ENCODE data around the gene DDX27.

DDX27 gene

GRCh38 chr20:49252556-49253350, 33.5 kb downstream of the DDX27 start:
- H3K9ac ChIP-seq (ENCODE audit: low read depth, low read length) = no peak overlapping the region
- H3K27me3 ChIP-seq (ENCODE audit: insufficient read depth, low read length) = no peaks in the 10 kb centered on the region
- no peaks in the 10 kb centered on the region for H3K4me1 ChIP-seq (ENCODE audit: insufficient read depth, low read length)
- 96% methylated on average over 5 of the region's 6 CpGs for WGBS
- no peaks in the 10 kb centered on the region for H3K9me3 ChIP-seq (ENCODE audit: insufficient read depth, low read depth, low read length)
- H3K4me3 ChIP-seq (ENCODE audit: low read length) = no peak overlapping the region
- no peak overlapping the region for H3K27ac ChIP-seq (ENCODE audit: low read depth, low read length)
- peaks cover 93% of the 10 kb centered on the region for H3K36me3 ChIP-seq (ENCODE audit: insufficient read depth, low read length)

DNA sequence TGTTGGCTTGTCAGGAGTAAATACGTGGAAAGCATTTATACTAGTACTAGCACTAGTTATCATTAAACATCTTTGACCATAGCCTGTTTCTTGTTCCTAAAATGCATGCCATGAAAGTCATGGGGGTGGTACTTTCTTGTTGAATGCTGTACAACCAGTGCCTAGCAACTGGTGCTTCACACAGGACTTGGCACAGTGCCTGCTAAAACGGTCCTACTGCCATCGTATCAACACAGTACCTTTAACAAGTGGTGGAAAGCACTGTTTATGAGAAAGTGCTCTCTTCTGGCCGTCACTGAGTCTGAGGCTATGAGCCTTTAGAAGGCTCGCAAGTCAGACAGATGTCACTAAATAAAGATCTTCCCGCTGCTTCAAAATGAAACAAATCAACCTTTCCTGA, 37.0 kb downstream of the DDX27 start:
- Histone ChIP-seq H3K9me3 (ENCODE audit: insufficient read depth, low read depth, low read length) (no peaks in the 10 kb centered on the region), H3K4me1 (ENCODE audit: insufficient read depth, low read length) (no peaks in the 10 kb centered on the region), H3K4me3 (ENCODE audit: low read length) (no peak overlapping the region), H3K27ac (ENCODE audit: low read depth, low read length) (no peak overlapping the region), H3K9ac (ENCODE audit: low read depth, low read length) (no peak overlapping the region), H3K27me3 (ENCODE audit: insufficient read depth, low read length) (no peaks in the 10 kb centered on the region), H3K36me3 (ENCODE audit: insufficient read depth, low read length) (peaks cover 88% of the 10 kb centered on the region)
- WGBS = over 99% methylated on average over 5 of the region's 6 CpGs

DNA sequence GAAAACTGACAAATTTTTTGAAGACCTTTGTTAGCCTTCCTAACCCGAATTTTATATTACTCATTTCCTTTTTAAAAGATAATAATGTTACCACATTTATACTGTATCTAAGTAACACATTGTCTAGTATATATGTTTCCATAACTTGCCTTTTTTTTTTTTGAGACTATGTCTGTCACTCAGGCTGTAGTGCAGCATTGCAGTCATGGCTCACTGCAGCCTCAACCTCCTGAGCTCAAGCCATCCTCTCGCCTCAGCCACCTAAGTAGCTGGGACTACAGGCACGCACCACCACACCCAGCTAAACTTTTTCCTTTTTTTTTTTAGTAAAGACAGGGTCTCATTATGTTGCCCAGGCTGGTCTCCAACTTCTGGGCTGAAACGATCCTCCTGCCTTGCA, 40.1 kb downstream of the DDX27 start:
- peaks cover 88% of the 10 kb centered on the region for H3K36me3 ChIP-seq (ENCODE audit: insufficient read depth, low read length)
- 63% methylated on average over 3 of the region's 4 CpGs for WGBS
- no peaks in the 10 kb centered on the region for H3K27me3 ChIP-seq (ENCODE audit: insufficient read depth, low read length)

DNA sequence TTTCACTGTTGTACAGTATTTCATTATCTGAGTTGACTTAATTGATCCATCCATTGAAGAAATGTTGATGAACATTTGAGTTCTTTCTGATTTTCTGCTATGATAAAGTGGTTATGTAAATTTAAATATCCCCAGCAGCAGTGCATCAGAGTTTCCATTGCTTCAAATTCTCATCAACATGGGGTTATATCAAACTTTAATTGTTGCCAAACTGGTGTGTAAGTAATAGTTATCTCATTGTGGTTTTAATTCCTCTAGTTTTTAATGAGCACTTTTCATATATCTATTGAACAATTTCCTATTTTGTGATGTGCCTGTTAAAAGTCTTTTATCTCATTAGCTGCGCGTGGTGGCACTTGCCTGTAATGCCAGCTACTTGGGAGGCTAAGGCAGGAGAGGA, 40.6 kb downstream of the DDX27 start:
- Histone ChIP-seq H3K9ac (ENCODE audit: low read depth, low read length) (no peak overlapping the region), H3K9me3 (ENCODE audit: insufficient read depth, low read depth, low read length) (no peaks in the 10 kb centered on the region), H3K27me3 (ENCODE audit: insufficient read depth, low read length) (no peaks in the 10 kb centered on the region), H3K36me3 (ENCODE audit: insufficient read depth, low read length) (peaks cover 88% of the 10 kb centered on the region), H3K4me3 (ENCODE audit: low read length) (no peak overlapping the region), H3K4me1 (ENCODE audit: insufficient read depth, low read length) (no peaks in the 10 kb centered on the region), H3K27ac (ENCODE audit: low read depth, low read length) (no peak overlapping the region)
- 100% methylated on average over 2 of the region's 2 CpGs for WGBS

More for the DNA sequence above, 40.1 kb downstream of the DDX27 start:
- Histone ChIP-seq H3K27ac (ENCODE audit: low read depth, low read length) (no peak overlapping the region), H3K9ac (ENCODE audit: low read depth, low read length) (no peak overlapping the region), H3K9me3 (ENCODE audit: insufficient read depth, low read depth, low read length) (no peaks in the 10 kb centered on the region), H3K4me3 (ENCODE audit: low read length) (no peak overlapping the region), H3K4me1 (ENCODE audit: insufficient read depth, low read length) (no peaks in the 10 kb centered on the region)

- H3K9ac ChIP-seq (ENCODE audit: low read depth, low read length) = no peak overlapping the region
- H3K4me1 ChIP-seq (ENCODE audit: insufficient read depth, low read length) = no peaks in the 10 kb centered on the region
- H3K9me3 ChIP-seq (ENCODE audit: insufficient read depth, low read depth, low read length) = no peaks in the 10 kb centered on the region
- H3K27me3 ChIP-seq (ENCODE audit: insufficient read depth, low read length) = no peaks in the 10 kb centered on the region
- peaks cover 90% of the 10 kb centered on the region for H3K36me3 ChIP-seq (ENCODE audit: insufficient read depth, low read length)
- H3K27ac ChIP-seq (ENCODE audit: low read depth, low read length) = no peak overlapping the region
- no peak overlapping the region for H3K4me3 ChIP-seq (ENCODE audit: low read length)
- WGBS = 100% methylated on average over 4 of the region's 4 CpGs
Observed at GRCh38 chr20:49260218-49260617, 41.0 kb downstream of the DDX27 start.

- H3K36me3 ChIP-seq (ENCODE audit: insufficient read depth, low read length) = peaks cover 90% of the 10 kb centered on the region
Observed at GRCh38 chr20:49261173-49261572, 42.0 kb downstream of the DDX27 start.

DNA sequence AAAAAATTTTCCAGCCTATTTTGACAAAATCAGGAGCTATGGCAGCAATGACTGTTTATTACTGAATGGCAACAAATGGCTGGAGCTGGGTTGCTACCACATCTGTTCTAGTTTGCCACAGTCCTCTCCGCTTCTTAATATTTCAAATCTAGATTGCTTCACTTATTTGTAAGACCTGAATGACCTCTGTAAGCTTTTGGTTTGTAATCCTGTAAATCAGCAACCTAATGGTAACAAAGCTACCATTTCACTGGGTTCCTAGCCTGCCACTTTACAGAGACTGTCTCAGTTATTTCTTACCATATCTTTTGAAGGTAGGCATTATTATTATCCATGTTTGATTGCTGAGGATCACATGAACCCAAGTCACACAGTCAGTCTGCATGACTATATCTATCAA, 43.2 kb downstream of the DDX27 start:
- peaks cover 84% of the 10 kb centered on the region for H3K36me3 ChIP-seq (ENCODE audit: insufficient read depth, low read length)
- no peak overlapping the region for H3K27ac ChIP-seq (ENCODE audit: low read depth, low read length)
- no peak overlapping the region for H3K4me3 ChIP-seq (ENCODE audit: low read length)
- no peaks in the 10 kb centered on the region for H3K9me3 ChIP-seq (ENCODE audit: insufficient read depth, low read depth, low read length)
- WGBS = 100% methylated on average over 1 of the region's 1 CpG
- no peaks in the 10 kb centered on the region for H3K27me3 ChIP-seq (ENCODE audit: insufficient read depth, low read length)
- no peaks in the 10 kb centered on the region for H3K4me1 ChIP-seq (ENCODE audit: insufficient read depth, low read length)
- H3K9ac ChIP-seq (ENCODE audit: low read depth, low read length) = no peak overlapping the region

More at GRCh38 chr20:49261173-49261572, 42.0 kb downstream of the DDX27 start:
- Histone ChIP-seq H3K4me3 (ENCODE audit: low read length) (no peak overlapping the region), H3K9me3 (ENCODE audit: insufficient read depth, low read depth, low read length) (no peaks in the 10 kb centered on the region), H3K27ac (ENCODE audit: low read depth, low read length) (no peak overlapping the region), H3K4me1 (ENCODE audit: insufficient read depth, low read length) (no peaks in the 10 kb centered on the region), H3K9ac (ENCODE audit: low read depth, low read length) (no peak overlapping the region), H3K27me3 (ENCODE audit: insufficient read depth, low read length) (no peaks in the 10 kb centered on the region)
- WGBS = 95% methylated on average over 3 of the region's 3 CpGs

GRCh38 chr20:49267327-49267726, 48.1 kb downstream of the DDX27 start:
- Histone ChIP-seq H3K36me3 (ENCODE audit: insufficient read depth, low read length) (peaks cover 87% of the 10 kb centered on the region), H3K9ac (ENCODE audit: low read depth, low read length) (no peak overlapping the region), H3K27me3 (ENCODE audit: insufficient read depth, low read length) (no peaks in the 10 kb centered on the region), H3K4me3 (ENCODE audit: low read length) (no peak overlapping the region), H3K9me3 (ENCODE audit: insufficient read depth, low read depth, low read length) (no peaks in the 10 kb centered on the region), H3K27ac (ENCODE audit: low read depth, low read length) (no peak overlapping the region), H3K4me1 (ENCODE audit: insufficient read depth, low read length) (no peaks in the 10 kb centered on the region)
- 85% methylated on average over 1 of the region's 4 CpGs for WGBS

- H3K4me1 ChIP-seq (ENCODE audit: insufficient read depth, low read length) = no peaks in the 10 kb centered on the region
- H3K9me3 ChIP-seq (ENCODE audit: insufficient read depth, low read depth, low read length) = no peaks in the 10 kb centered on the region
- no peaks in the 10 kb centered on the region for H3K27me3 ChIP-seq (ENCODE audit: insufficient read depth, low read length)
- 100% methylated on average over 1 of the region's 1 CpG for WGBS
- H3K9ac ChIP-seq (ENCODE audit: low read depth, low read length) = no peak overlapping the region
- H3K27ac ChIP-seq (ENCODE audit: low read depth, low read length) = no peak overlapping the region
- peaks cover 87% of the 10 kb centered on the region for H3K36me3 ChIP-seq (ENCODE audit: insufficient read depth, low read length)
- no peak overlapping the region for H3K4me3 ChIP-seq (ENCODE audit: low read length)
Observed at GRCh38 chr20:49268600-49269365, 49.6 kb downstream of the DDX27 start.

DNA sequence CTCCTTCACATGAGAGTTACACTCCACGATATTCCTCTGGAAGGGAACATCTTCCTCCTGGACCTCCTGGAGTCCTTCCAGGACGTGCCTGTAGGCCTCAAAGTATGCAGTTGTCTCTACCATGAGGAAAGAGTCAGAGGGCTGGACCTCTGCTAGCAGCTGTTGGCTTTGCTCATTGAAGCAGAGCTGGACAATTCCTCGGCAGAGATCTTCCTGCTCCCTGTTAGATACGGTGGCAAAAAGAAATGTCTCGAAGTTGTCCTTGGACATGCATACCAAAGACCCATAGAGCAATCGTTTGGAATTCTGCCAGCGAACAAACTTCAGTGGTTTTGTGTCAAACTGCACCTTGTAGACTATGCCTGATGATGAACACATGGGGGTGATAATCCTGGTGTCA, 51.0 kb downstream of the DDX27 start:
- Histone ChIP-seq H3K9ac (ENCODE audit: low read depth, low read length) (no peak overlapping the region), H3K4me1 (ENCODE audit: insufficient read depth, low read length) (no peaks in the 10 kb centered on the region), H3K27ac (ENCODE audit: low read depth, low read length) (no peak overlapping the region), H3K27me3 (ENCODE audit: insufficient read depth, low read length) (no peaks in the 10 kb centered on the region), H3K36me3 (ENCODE audit: insufficient read depth, low read length) (peaks cover 83% of the 10 kb centered on the region), H3K9me3 (ENCODE audit: insufficient read depth, low read depth, low read length) (no peaks in the 10 kb centered on the region), H3K4me3 (ENCODE audit: low read length) (no peak overlapping the region)
- WGBS = 93% methylated on average over 7 of the region's 7 CpGs

DNA sequence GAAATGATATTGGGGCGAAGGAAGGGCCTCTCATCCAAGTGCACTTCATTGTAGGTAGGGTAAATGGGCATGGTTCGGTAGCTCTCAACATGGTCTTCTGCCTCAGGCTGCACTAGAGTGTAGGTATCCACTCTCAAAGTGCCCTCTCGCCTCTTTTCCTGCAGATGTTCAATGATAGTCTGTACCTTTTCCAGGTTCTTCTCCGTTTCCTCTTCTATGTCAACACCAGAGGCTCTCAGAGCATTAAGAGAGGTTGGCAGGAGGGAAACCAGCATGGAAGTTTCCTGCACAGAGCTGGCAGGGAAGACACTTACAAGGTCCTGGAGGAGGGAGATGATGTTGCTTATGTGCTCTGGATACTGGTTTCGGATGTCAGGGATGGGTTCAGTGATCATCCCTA, 51.5 kb downstream of the DDX27 start:
- Histone ChIP-seq H3K27me3 (ENCODE audit: insufficient read depth, low read length) (no peaks in the 10 kb centered on the region), H3K4me1 (ENCODE audit: insufficient read depth, low read length) (no peaks in the 10 kb centered on the region), H3K27ac (ENCODE audit: low read depth, low read length) (no peak overlapping the region), H3K9me3 (ENCODE audit: insufficient read depth, low read depth, low read length) (no peaks in the 10 kb centered on the region), H3K36me3 (ENCODE audit: insufficient read depth, low read length) (peaks cover 83% of the 10 kb centered on the region), H3K9ac (ENCODE audit: low read depth, low read length) (no peak overlapping the region), H3K4me3 (ENCODE audit: low read length) (no peak overlapping the region)
- WGBS = 97% methylated on average over 5 of the region's 5 CpGs
